NK-92 treated with Interleukin-12 subunit alpha and Interleukin-12 subunit beta, amount 100 ng/mL, for 24 hours (cell line): ENCODE results near the gene TBL1XR1.

Experiments
- DNase-seq: peaks from one replicate; lab custom pipeline; 2025; lab: John Stamatoyannopoulos, UW

TBL1XR1 gene

DNA sequence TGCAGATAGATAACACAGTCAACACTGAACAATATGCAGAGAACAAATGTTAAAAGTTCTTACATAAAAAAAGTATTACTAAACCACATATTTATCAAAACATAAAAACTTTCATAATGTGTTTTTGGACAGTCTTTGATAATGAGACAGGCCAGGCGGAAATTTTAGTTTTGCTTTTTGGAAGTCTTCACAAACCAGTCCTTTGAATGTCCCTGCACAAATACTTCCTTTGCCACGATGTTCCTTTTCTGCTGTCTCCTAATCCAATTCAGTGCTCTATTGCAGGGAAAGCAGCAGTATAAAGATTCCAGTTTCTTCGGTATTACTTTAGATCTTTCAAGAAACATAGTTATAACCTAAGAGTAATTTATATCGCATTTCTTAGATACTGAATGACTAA is 135.9 kb downstream of the TBL1XR1 start:
- DNase-seq, result no peak

DNA sequence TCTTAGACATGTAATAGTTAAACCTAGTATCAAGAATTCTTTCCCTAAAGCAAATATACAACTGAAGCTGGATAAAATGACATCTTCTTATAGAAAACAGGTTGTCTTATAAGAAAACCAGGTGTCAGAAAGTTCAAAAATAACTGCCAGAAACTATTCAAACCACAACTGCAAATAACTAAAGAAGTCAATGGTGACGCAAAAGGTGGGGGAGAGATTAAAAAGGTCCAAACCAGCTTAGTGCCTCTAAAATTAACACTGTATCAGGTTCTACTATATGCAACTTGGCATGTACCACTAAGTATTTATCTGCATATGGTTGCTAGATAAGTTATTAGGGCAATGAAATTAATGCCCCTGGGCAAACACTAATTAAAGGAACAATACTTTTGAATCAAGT is 136.8 kb downstream of the TBL1XR1 start:
- no peak for DNase-seq

GRCh38 chr3:177058648-177059047 is 138.6 kb downstream of the TBL1XR1 start:
- DNase-seq, result no peak

- no peak for DNase-seq
Measured at GRCh38 chr3:177057768-177058167, 139.5 kb downstream of the TBL1XR1 start.

- no peak for DNase-seq
Measured at GRCh38 chr3:177056927-177057326, 140.4 kb downstream of the TBL1XR1 start.

GRCh38 chr3:177055605-177056571 is 141.4 kb downstream of the TBL1XR1 start:
- no peak for DNase-seq

GRCh38 chr3:177053107-177053506 is 144.2 kb downstream of the TBL1XR1 start:
- DNase-seq, result no peak

- DNase-seq, result no peak
Measured at GRCh38 chr3:177051411-177051810, 145.9 kb downstream of the TBL1XR1 start.

DNA sequence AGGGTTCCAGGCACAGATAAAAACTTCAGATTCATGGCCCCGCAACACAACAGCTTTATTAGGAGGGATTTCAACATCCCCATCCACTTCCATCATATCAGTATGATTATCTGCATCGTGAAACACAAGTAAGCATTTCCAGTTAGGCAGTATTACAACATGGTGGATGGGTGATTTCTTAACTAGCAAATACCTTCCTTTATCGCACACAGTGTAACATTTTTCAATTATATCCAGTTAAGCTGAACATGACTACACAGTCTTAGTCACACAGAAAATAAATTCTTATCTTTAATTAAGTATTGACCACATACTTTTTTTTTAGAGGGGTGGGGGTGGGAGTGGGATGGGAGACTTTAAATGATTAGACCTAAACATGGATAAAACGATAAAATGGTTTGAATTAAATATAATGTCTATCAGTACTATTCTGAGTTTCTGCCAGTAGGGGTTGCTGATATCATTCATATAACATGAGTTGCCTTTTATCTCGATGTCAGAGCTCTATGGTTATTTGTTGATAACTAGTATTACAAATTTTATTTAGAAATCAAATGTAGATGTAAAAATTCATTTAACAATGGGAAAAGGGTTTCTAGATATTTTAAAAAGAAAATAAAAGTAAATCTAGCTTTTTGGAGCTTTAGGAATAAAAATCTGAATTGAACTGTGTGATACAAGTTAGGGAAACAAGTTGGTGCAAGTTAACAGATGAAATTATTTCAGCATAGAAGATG is 146.6 kb downstream of the TBL1XR1 start:
- DNase-seq, result no peak

GRCh38 chr3:177045767-177046166 is 151.5 kb downstream of the TBL1XR1 start:
- no peak for DNase-seq

DNA sequence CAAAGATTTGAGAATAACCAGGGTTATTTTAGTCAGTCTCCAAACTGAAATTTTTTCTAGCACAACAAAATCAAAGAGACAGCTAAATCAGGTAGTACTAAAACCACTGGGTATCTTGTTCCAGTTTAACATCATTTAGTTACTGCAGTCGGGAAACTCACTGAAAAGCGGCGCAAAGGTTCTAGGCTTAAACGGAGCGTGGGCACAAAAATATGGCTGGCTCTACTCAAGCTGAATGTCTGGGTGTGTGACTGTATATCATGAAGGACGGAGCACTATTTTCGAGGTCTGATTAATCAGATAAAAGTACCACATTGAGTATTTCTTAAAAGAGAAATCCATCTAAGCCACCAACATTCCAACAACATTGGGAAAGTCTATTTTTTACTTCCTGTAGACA is 152.1 kb downstream of the TBL1XR1 start:
- no peak for DNase-seq

DNA sequence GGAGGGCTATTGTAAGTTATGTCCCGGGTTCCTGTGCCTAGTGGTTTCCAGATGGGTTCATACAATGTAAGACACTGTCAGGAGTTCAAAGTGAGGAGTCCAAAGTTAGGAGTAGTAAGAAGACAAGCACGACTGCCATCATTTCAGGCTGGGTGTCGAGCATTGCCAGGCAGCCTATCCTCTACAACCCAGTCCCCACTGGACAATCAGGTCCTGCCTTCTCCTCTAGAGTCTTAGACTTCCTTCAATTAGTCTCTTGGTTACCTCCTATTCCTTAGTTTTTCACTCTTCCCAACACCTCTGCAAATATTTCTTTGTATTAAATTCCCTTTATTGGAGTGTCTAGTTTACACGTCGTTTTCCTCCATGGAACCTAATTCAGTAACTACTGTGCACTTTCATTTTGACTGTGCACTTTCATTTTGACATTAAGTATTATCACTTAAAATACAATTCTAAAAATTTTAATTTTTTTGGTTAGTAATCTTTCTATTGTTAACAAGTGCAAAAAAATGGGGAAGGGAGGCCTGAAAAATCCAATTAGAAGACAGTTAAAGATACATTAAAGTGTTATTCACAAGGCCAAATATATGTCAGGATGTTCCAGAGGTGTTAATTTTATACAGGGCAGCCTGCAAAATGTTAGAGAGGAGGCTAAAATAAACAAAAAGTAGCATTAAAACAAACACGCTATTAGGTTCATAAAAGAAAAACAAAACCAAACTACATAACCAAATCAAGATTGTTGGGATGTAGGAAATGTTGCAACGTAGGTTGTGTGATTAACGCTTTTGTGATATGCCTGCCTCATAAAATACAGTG is 155.3 kb downstream of the TBL1XR1 start:
- DNase-seq, result no peak

DNA sequence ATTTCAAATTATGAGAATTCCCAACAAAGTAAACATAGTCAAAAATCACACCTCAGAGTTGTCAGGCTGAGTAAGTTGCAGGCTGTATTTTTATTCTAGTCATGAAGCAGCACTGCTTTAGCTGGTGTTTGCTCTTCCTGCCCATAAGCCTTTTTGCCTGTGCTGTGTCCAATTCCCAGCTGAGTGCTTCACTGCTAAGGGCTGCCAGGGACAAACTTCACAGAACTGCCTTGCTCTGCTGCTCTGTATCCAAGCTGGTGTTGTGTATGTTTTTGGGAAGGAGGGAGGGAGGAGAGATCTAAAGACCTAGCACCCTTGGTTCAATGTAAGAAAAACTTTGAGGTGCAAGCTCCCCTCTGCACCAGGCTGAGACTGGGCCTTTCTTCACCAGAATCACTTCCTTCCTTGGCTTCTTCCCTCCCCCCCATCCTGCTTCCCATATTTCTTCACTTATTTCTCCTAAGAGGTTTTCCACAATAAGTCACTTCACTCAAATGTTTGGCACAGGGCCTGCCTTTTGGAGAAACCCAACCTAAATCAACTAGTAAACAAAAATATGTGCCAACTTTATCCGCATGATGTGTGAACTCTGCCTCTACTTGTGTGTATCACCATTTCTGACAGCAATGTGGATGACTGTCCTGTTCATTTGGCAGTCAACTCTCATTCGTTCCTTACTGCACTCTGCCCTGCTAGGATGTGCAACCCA is 156.1 kb downstream of the TBL1XR1 start:
- DNase-seq, result no peak

- no peak for DNase-seq
Measured at GRCh38 chr3:177039490-177040274, 157.6 kb downstream of the TBL1XR1 start.

DNA sequence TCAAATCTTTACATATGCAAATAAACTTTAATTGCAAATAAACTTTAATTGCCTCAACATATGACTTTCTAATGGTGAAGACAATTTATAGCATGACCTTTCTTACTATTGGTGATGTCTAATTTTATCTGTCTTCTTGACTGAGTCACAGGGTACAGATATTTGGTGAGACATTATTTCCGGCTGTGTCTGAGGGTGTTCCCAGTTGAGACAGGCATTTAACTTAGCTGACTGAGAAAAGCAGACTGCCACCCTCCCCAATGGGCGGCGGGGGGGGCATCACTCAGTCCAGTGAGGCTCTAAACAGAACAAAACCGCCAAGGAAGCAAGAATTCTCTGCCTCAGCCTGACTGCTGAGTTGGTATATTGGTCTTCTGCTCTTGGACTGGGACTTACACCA is 160.0 kb downstream of the TBL1XR1 start:
- no peak for DNase-seq

DNA sequence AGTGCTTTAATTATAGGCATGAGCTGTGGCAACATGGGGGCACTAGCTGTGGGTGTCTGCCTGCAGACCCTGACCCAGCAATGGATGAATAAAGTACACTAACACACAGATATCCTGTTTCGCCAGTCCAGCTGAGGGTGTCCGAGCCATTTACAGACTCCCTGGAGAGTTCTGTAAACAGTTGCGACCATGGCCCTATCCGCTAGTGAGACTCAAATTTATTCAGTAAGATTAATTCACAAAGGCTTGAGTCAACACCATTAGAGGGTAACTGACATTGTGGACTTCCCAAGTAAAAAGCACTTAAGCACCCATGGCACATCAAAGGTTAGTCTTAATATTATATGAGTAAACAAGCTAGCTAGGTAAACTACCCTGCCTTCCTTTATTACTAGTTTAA is 161.6 kb downstream of the TBL1XR1 start:
- DNase-seq, result no peak

DNA sequence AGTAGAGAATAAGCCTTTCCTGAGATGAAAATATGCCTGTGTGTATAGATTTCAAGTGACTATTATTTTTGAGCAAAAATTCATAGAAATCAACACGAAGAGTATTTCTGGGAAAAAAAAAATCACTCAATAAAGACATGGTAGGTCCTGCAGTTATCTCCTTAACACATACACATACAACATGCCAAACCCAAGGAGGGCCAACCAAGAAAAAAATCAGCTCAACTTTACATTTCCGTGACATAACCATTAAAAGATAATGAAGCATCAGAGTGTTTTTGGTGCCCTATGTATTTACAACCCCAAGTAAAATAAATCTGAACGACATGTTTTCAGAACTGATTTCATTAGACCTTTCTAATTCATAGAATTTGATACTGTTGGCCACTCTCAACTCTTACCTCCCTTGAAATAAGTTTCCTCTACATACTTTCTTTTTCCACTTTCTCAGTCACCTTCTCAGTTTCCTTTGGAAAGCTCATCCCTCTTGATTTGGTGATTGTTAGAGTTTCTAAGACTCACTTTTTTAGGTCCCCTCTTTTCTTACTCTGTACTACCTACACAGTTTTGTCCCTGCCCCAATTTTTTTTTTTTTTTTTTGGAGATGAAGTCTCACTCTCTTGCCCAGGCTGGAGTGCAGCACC is 162.3 kb downstream of the TBL1XR1 start:
- no peak for DNase-seq

DNA sequence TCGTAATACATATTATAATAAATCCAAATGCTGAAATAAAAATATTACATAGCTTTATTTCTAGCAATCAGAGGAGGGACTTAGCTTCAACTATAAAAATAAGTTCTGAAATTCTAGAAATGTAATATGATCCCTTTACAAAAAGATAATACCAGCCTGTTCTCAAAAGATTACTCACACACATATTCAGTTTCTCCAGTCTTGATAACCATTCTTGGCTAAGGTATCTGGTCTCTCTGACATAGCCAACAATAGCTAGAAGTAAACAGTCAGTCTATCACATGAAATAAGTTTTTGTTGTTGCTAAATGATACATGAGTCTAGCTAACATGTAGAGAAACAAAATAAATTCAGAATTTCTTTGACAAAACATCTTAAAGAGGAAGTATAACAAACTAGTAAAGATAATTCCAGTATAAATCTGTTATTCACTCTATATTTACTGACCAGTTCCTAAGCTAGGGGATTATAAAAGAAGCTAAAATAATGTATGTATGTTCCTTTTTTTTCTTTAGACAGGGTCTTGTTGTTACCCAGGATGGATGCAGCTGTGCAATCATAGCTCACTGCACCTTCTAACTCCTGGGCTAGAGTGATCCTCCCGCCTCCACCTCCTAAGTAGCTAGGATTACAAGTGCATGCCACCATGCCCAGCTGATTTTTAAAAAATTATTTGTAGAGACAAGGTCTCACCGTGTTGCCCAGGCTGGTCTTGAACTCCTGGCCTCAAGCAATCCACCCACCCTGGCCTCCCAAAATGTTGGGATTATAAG is 170.6 kb downstream of the TBL1XR1 start:
- no peak for DNase-seq

- no peak for DNase-seq
Measured at GRCh38 chr3:177015881-177016280, 181.4 kb downstream of the TBL1XR1 start.
